ENCODE results near the gene ARHGAP1. TPM values are rescaled to one million over a fixed set of nuclear protein-coding genes. Genes with fewer than 3 reads are reported as not detected.

Gene ARHGAP1
- total RNA-seq, 1 donor from 2014 or later = 31.9 TPM

DNA sequence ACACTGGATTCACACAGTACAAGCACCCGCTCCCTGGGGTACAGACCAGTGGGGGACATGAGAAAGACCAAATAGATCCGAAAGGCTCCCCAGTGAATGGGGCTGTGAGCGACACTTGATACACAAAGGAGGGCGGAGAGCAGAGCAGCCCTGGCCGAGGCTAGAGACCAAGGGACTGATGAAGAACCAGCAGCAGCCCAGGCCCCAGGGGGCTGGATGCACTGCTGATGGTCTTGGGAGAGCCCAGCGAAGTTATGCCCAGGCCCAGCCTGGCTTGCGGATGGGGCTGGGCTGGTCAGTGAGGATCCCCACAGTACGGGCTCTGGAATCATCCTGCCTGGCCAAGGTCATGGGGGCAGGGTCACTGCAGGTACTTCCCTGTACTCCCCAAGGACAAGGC, 23.2 kb downstream of the ARHGAP1 start:
- no peak overlapping the region for H3K4me3 Mint-ChIP-seq
- H3K9me3 Mint-ChIP-seq = no peaks in the 10 kb centered on the region
- peak overlapping the region; percentile 73 for H3K27ac Mint-ChIP-seq (ENCODE audit: unreplicated experiment)
- TF ChIP-seq, protein P1, sequence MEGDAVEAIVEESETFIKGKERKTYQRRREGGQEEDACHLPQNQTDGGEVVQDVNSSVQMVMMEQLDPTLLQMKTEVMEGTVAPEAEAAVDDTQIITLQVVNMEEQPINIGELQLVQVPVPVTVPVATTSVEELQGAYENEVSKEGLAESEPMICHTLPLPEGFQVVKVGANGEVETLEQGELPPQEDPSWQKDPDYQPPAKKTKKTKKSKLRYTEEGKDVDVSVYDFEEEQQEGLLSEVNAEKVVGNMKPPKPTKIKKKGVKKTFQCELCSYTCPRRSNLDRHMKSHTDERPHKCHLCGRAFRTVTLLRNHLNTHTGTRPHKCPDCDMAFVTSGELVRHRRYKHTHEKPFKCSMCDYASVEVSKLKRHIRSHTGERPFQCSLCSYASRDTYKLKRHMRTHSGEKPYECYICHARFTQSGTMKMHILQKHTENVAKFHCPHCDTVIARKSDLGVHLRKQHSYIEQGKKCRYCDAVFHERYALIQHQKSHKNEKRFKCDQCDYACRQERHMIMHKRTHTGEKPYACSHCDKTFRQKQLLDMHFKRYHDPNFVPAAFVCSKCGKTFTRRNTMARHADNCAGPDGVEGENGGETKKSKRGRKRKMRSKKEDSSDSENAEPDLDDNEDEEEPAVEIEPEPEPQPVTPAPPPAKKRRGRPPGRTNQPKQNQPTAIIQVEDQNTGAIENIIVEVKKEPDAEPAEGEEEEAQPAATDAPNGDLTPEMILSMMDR (conservative IDR thresholded peaks at IDR 0.05) = no peak
- no peaks in the 10 kb centered on the region for H3K27me3 Mint-ChIP-seq (ENCODE audit: low read depth)
- H3K4me1 Mint-ChIP-seq = peaks cover 4% of the 10 kb centered on the region
- DNase-seq (ENCODE audit: low read depth, low spot score) = no peak
- peaks cover 4% of the 10 kb centered on the region for H3K36me3 Mint-ChIP-seq (ENCODE audit: low read depth)

DNA sequence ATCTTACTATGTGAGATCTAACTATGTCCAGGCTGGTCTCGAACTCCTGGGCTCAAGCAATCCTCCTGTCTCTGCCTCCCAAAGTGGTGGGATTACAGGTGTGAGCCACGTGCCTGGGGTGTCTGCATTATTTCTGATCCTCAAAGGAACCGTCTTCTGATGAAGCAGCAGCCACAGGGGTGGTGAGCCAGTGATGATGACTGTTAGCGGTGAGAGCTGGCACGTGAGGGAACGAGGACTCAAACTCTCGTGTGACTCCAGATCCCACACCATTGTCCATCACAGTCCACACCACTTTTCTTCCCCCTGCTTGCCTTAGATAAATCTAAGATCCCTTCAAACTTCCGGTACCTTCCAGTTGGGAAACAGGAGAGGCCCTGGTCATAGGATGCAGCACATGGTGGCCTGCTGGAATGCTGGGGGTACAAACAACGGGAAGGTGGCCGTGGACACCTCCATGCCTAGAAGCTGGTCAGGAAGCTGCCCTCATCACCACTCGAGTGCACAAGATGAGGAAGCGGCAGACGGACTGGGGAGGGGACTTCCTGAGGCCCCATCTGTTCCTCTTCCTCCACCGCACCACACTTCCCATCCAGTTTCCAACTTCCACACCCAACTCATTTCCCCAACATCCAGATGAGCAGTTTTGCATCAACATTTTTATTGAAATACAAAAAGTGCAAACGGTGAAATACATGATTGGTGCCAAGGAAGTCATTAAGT, 23.8 kb downstream of the ARHGAP1 start:
- H3K9me3 Mint-ChIP-seq = no peaks in the 10 kb centered on the region
- H3K4me1 Mint-ChIP-seq = peaks cover 4% of the 10 kb centered on the region
- DNase-seq (ENCODE audit: low read depth, low spot score) = no peak
- H3K27ac Mint-ChIP-seq (ENCODE audit: unreplicated experiment) = peak overlapping the region; percentile 73
- H3K36me3 Mint-ChIP-seq (ENCODE audit: low read depth) = peaks cover 4% of the 10 kb centered on the region
- TF ChIP-seq, protein P1 (conservative IDR thresholded peaks at IDR 0.05) = no peak
- H3K4me3 Mint-ChIP-seq = no peak overlapping the region
- H3K27me3 Mint-ChIP-seq (ENCODE audit: low read depth) = no peaks in the 10 kb centered on the region

DNA sequence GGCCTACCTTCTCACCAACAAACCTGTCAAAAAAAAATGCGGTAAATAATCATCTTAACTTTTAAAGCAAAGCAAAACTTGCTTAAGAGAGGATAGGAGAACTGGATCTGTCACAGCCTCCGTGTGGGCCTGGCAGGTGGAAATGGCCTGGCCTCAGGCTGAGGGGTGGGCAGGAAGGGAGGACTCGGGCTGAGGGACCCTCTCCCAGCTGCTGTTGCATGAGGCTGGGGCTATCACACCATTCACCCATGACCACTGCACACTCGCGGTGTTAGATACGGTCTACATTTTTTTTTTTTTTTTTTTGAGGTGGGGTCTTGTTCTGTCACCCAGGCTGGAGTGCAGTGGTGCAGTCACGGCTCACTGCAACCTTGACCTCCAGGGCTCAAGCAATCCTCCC, 24.5 kb downstream of the ARHGAP1 start:
- TF ChIP-seq, protein P1 (conservative IDR thresholded peaks at IDR 0.05) = no peak
- no peak for DNase-seq (ENCODE audit: low read depth, low spot score)
- Mint-ChIP-seq H3K27me3 (ENCODE audit: low read depth) (no peaks in the 10 kb centered on the region), H3K4me1 (peaks cover 4% of the 10 kb centered on the region), H3K36me3 (ENCODE audit: low read depth) (peaks cover 4% of the 10 kb centered on the region), H3K9me3 (no peaks in the 10 kb centered on the region), H3K4me3 (no peak overlapping the region), H3K27ac (ENCODE audit: unreplicated experiment) (no peak overlapping the region)

GRCh38 chr11:46675288-46675851, 25.0 kb downstream of the ARHGAP1 start:
- no peak for DNase-seq (ENCODE audit: low read depth, low spot score)
- Mint-ChIP-seq H3K27ac (ENCODE audit: unreplicated experiment) (peak overlapping the region; percentile 27), H3K27me3 (ENCODE audit: low read depth) (no peaks in the 10 kb centered on the region), H3K4me1 (peaks cover 4% of the 10 kb centered on the region), H3K36me3 (ENCODE audit: low read depth) (peaks cover 4% of the 10 kb centered on the region), H3K9me3 (no peaks in the 10 kb centered on the region), H3K4me3 (no peak overlapping the region)
- TF ChIP-seq, protein P1 (conservative IDR thresholded peaks at IDR 0.05) = no peak

DNA sequence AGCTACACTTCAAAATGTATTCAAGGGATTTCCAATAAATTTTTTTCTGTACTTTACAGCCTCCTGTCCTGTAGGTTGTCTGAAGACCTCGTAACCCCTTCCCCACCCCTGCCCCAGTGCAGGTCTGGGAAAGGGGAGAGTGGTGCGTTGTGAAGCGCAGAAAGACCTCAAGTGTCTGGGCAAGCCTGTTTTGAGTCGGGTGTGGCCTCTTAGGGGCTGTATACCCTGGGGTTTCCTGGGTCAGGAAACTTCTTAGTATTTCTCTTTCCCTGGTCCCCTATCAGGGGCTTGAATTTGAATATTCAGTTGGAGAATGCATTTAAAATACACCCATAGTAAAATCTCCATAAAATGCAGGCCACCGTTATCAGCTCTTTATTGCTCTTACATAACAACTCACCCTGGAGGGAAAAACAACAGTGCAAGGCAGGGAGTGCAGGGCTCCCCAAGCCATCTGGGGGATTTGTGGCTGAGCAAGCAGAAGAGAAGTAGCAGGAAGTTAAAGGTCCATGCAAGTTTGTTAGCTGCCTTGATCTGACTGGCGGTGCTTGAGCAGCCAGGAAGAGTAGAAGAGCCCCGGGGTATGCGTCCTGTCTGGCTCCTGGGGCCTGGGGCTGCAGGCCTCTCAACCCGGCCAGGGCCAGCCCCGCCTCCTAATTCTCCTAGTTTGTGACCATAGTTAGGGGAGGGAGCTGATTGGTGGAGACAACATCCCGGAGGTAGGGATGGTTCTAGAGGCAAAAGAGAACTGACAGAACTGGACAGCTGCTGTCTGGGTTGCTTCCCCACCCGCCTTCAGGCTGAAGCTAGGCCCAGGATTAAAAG, 25.7 kb downstream of the ARHGAP1 start:
- no peaks in the 10 kb centered on the region for H3K27me3 Mint-ChIP-seq (ENCODE audit: low read depth)
- peaks cover 4% of the 10 kb centered on the region for H3K36me3 Mint-ChIP-seq (ENCODE audit: low read depth)
- TF ChIP-seq, protein P1 (conservative IDR thresholded peaks at IDR 0.05) = no peak
- DNase-seq (ENCODE audit: low read depth, low spot score) = no peak
- H3K9me3 Mint-ChIP-seq = no peaks in the 10 kb centered on the region
- H3K27ac Mint-ChIP-seq (ENCODE audit: unreplicated experiment) = peak overlapping the region; percentile 29
- H3K4me3 Mint-ChIP-seq = no peak overlapping the region
- peaks cover 4% of the 10 kb centered on the region for H3K4me1 Mint-ChIP-seq

All from neural crest cell (in vitro differentiated cells).